IMR-90 (cell line): ENCODE results near the gene CASTOR2. TPM values are rescaled to one million over a fixed set of nuclear protein-coding genes. Genes with fewer than 3 reads are reported as not detected.
"Not testable (repeated sequence)": the region's sequence is repeated elsewhere in the genome, so short reads cannot be mapped to it uniquely, and the experiment has no call there.

ENCODE experiments used
- ATAC-seq: fragments of 200-7000 bp; cut with Tn5 transposase; 2 replicates; pipeline ENCODE4 v1.9.1; 2020; ENCODE audit warnings: low read depth, mild to moderate bottlenecking, moderate library complexity
- BruUV-seq: library from RNA; stranded (reverse); fragments of 400-500 nt; replicated peaks from 2 replicates; lab custom pipeline; 2021; lab: Mats Ljungman, UMichigan
- CTCF ChIA-PET: fragments of 300-600 bp; formaldehyde crosslinking; extraction: SDS; loops from one replicate; lab custom pipeline; 2021; ENCODE audit warnings: antibody characterized with exemption; lab: Yijun Ruan, JAX
- POLR2A ChIA-PET: fragments of 300-600 bp; sonication (Branson Sonifier 250); formaldehyde crosslinking; loops from one replicate; lab custom pipeline; 2022; ENCODE audit warnings: antibody characterized with exemption; ENCODE audit not compliant: unreplicated experiment; lab: Charles Lee
- DNase-seq: peaks from one replicate; pipeline ENCODE4 v3.0.0; 2013
- H2AFZ ChIP-seq: replicated peaks from 2 replicates; pipeline ENCODE3; 2013; ENCODE audit warnings: low read length, mild to moderate bottlenecking; ENCODE audit not compliant: poor library complexity
- H2AK5ac ChIP-seq: 2 replicates; pipeline ENCODE4 v1.6.1; 2013; ENCODE audit warnings: low read depth, low read length, inconsistent platforms
- H2AK9ac ChIP-seq: replicated peaks from 2 replicates; pipeline ENCODE3; 2013; ENCODE audit warnings: mild to moderate bottlenecking, low read depth, low read length, moderate library complexity; ENCODE audit not compliant: poor library complexity
- H2BK120ac ChIP-seq: 2 replicates; pipeline ENCODE4 v1.6.1; 2013; ENCODE audit warnings: low read depth, low read length, inconsistent platforms
- H2BK15ac ChIP-seq: 3 replicates; pipeline ENCODE4 v1.6.1; 2013; ENCODE audit warnings: low read depth, low read length, inconsistent platforms
- H2BK20ac ChIP-seq: 2 replicates; pipeline ENCODE4 v1.6.1; 2013; ENCODE audit warnings: low read depth, mild to moderate bottlenecking, inconsistent platforms, low read length, moderate library complexity
- H2BK5ac ChIP-seq: 2 replicates; pipeline ENCODE4 v1.6.1; 2013; ENCODE audit warnings: mild to moderate bottlenecking, low read depth, low read length, inconsistent platforms; ENCODE audit not compliant: poor library complexity, severe bottlenecking
- H3K14ac ChIP-seq: replicated peaks from 2 replicates; pipeline ENCODE4 v1.6.1; 2013; ENCODE audit warnings: low read depth, low read length, inconsistent platforms
- H3K18ac ChIP-seq: 2 replicates; pipeline ENCODE4 v1.6.1; 2013; ENCODE audit warnings: low read depth, low read length, control low read depth
- H3K23ac ChIP-seq: 2 replicates; pipeline ENCODE4 v1.6.1; 2013; ENCODE audit warnings: low read depth, low read length, inconsistent platforms
- H3K27ac ChIP-seq: 2 replicates; pipeline ENCODE4 v1.5.1; 2013; ENCODE audit warnings: mild to moderate bottlenecking, control low read depth, low read length; ENCODE audit not compliant: insufficient read depth
- H3K27me3 ChIP-seq: 2 replicates; pipeline ENCODE4 v1.6.1; 2013; ENCODE audit warnings: low read length; ENCODE audit not compliant: control insufficient read depth, insufficient read depth
- H3K36me3 ChIP-seq: 2 replicates; pipeline ENCODE4 v1.6.1; 2013; ENCODE audit warnings: low read length, mixed read lengths; ENCODE audit not compliant: control insufficient read depth, insufficient read depth
- H3K4ac ChIP-seq: 2 replicates; pipeline ENCODE4 v1.6.1; 2013; ENCODE audit warnings: low read depth, low read length, inconsistent platforms
- H3K4me1 ChIP-seq: 2 replicates; pipeline ENCODE4 v1.6.1; 2013; ENCODE audit warnings: low read length, mixed read lengths; ENCODE audit not compliant: control insufficient read depth, insufficient read depth
- H3K4me2 ChIP-seq: 2 replicates; pipeline ENCODE4 v1.6.1; 2013; ENCODE audit warnings: low read depth, mild to moderate bottlenecking, control low read depth, low read length, moderate library complexity
- H3K4me3 ChIP-seq: 2 replicates; pipeline ENCODE4 v1.5.1; 2013; ENCODE audit warnings: low read depth, mild to moderate bottlenecking, control low read depth, low read length, moderate library complexity; ENCODE audit not compliant: insufficient read depth
- H3K56ac ChIP-seq: 2 replicates; pipeline ENCODE4 v1.6.1; 2013; ENCODE audit warnings: low read length, inconsistent platforms; ENCODE audit not compliant: insufficient read depth; ENCODE audit errors: extremely low read depth
- H3K79me1 ChIP-seq, 2 experiments: 2 replicates each; pipeline ENCODE4 v1.6.1; 2013; ENCODE audit warnings: low read length in 2 of 2, inconsistent platforms in 1 of 2, low read depth in 1 of 2
- H3K9ac ChIP-seq: 2 replicates; pipeline ENCODE4 v1.6.1; 2013; ENCODE audit warnings: low read depth, low read length, control low read depth
- H3K9me1 ChIP-seq: 2 replicates; pipeline ENCODE4 v1.6.1; 2013; ENCODE audit warnings: low read length, inconsistent platforms; ENCODE audit not compliant: insufficient read depth
- H3K9me3 ChIP-seq: 2 replicates; pipeline ENCODE4 v1.6.1; 2013; ENCODE audit warnings: low read length; ENCODE audit not compliant: control insufficient read depth, insufficient read depth
- H4K20me1 ChIP-seq: 2 replicates; pipeline ENCODE4 v1.6.1; 2013; ENCODE audit warnings: low read length, inconsistent platforms; ENCODE audit not compliant: insufficient read depth
- H4K5ac ChIP-seq: 2 replicates; pipeline ENCODE4 v1.6.1; 2013; ENCODE audit warnings: mild to moderate bottlenecking, low read depth, low read length, control low read depth
- H4K8ac ChIP-seq, 2 experiments: 2 replicates each; pipeline ENCODE4 v1.6.1; 2013; ENCODE audit warnings: low read depth in 2 of 2, low read length in 2 of 2, control low read depth in 1 of 2, inconsistent platforms in 1 of 2
- H4K91ac ChIP-seq: 2 replicates; pipeline ENCODE4 v1.6.1; 2013; ENCODE audit warnings: low read depth, low read length, inconsistent platforms; ENCODE audit not compliant: insufficient read depth
- WGBS, 2 experiments: methylation state at CpG; one replicate each; pipeline versions ENCODE4 v1.1.5 to v1.1.7; 2013; ENCODE audit warnings: missing lambda C conversion rate in 2 of 2; ENCODE audit not compliant: insufficient read length in 1 of 2; ENCODE audit errors: extremely low coverage in 2 of 2; 5-methylcytosine and 5-hydroxymethylcytosine counted together
- dilution Hi-C: fragments of 300-500 bp; cut with HindIII; formaldehyde crosslinking; loops from one replicate; pipeline ENCODE4 v1.14.3; 2018; ENCODE audit warnings: low sequenced_read_pairs; ENCODE audit not compliant: unreplicated experiment
- in situ Hi-C: fragments of 300-500 bp; cut with MboI; formaldehyde crosslinking; loops from 3 replicates; pipeline ENCODE4 v1.14.3; 2019; ENCODE audit warnings: low sequenced_read_pairs, inconsistent platforms, mixed read lengths
- intact Hi-C: fragments of 100-400 bp; cut with micrococcal nuclease; formaldehyde crosslinking; loops from 2 replicates; pipeline ENCODE4 v1.10.0; 2022
- polyA plus RNA-seq, 3 experiments: library from polyadenylated mRNA; depleted of rRNA; stranded (reverse); fragments of >200 nt; gene quantifications; 2 replicates each; pipeline ENCODE4 v1.2.3, GENCODE V29; 2012; ENCODE audit warnings: low replicate concordance in 1 of 3
- total RNA-seq: library from RNA; depleted of rRNA; stranded (reverse); fragments of >200 nt; gene quantifications from 2 replicates; pipeline ENCODE4 v1.2.3, GENCODE V29; 2012

The CASTOR2 gene
- total and polyA plus RNA-seq, 2 of the 4 experiments (the other 2 are of a cell fraction): 5.2 to 8.0 TPM

DNA sequence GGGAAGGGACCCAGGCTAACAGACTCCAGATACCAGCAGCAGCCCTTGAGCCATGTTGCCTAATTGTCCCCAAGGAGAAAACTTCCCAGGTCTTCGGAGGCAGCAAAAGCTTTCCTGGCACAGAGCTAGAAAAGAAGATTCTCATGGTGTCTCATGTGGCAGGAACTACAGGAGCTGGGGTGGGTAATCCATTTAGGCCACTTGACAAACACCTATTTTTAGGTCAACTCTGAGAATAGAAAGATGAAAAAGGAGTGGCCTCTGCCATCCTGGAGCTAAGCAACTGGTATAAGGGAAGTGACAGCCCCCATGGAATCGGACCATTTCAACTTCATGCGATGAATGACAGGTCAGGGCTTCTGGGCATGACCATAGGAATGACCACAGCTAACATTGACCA is 16.8 kb upstream of the CASTOR2 start:
- H3K56ac ChIP-seq, H3K14ac ChIP-seq, H3K23ac ChIP-seq, dilution Hi-C loops, H3K79me1 ChIP-seq, H3K9me3 ChIP-seq, H3K4me1 ChIP-seq, H2BK15ac ChIP-seq, CTCF ChIA-PET, H3K18ac ChIP-seq, H3K27ac ChIP-seq, ATAC-seq, H4K8ac ChIP-seq, H3K36me3 ChIP-seq, H2BK20ac ChIP-seq, H2AFZ ChIP-seq, H3K4me2 ChIP-seq, H3K4ac ChIP-seq, H3K27me3 ChIP-seq, in situ Hi-C loops, intact Hi-C loops, H2BK120ac ChIP-seq, H3K4me3 ChIP-seq, DNase-seq, H2AK9ac ChIP-seq, H3K9me1 ChIP-seq, BruUV-seq, H4K20me1 ChIP-seq, H4K5ac ChIP-seq, POLR2A ChIA-PET, H2AK5ac ChIP-seq, H3K9ac ChIP-seq, H4K91ac ChIP-seq, H2BK5ac ChIP-seq: not testable (repeated sequence)
- WGBS, 2 experiments: no CpG with 5 or more reads among the region's 3 CpGs

DNA sequence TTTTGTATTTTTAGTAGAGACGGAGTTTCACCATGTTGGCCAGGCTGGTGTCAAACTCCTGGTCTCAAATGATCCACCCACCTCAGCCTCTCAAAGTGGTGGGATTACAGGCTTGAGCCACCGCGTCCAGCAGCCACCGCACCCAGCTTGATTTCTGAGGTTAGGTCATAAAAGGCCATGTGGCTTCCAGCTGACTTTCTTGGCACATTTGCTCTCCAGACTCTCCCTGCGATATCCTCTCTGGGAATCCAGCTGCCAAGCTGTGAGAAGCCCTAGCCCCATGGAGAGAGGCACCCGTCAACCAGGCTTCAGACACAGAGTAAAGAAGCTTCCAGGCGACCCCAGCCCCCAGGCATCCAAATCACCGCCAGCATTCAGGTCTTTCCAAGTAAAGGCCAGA is 10.7 kb upstream of the CASTOR2 start:
- H3K23ac ChIP-seq, H2AK9ac ChIP-seq, POLR2A ChIA-PET, H3K9me3 ChIP-seq, H3K27me3 ChIP-seq, H3K9ac ChIP-seq, ATAC-seq, H2BK120ac ChIP-seq, H2AFZ ChIP-seq, H3K27ac ChIP-seq, H3K4me1 ChIP-seq, H3K4ac ChIP-seq, in situ Hi-C loops, H2BK15ac ChIP-seq, H3K36me3 ChIP-seq, intact Hi-C loops, H3K18ac ChIP-seq, H3K4me3 ChIP-seq, H4K91ac ChIP-seq, H3K14ac ChIP-seq, H4K8ac ChIP-seq, DNase-seq, H4K5ac ChIP-seq, H3K4me2 ChIP-seq, H3K9me1 ChIP-seq, H2BK5ac ChIP-seq, H4K20me1 ChIP-seq, H2BK20ac ChIP-seq, H2AK5ac ChIP-seq, dilution Hi-C loops, H3K79me1 ChIP-seq, CTCF ChIA-PET, BruUV-seq, H3K56ac ChIP-seq: not testable (repeated sequence)
- no CpG with 5 or more reads among the region's 8 CpGs for WGBS, 2 experiments
